H1 (cell line): ENCODE results near the gene LTN1. TPM values are rescaled to one million over a fixed set of nuclear protein-coding genes. Genes with fewer than 3 reads are reported as not detected.

Experiments used
- ATF2 ChIP-seq: IDR thresholded peaks from 2 replicates; pipeline ENCODE4 v1.6.1; 2012; ENCODE audit warnings: low read length, inconsistent platforms
- KDM5A ChIP-seq: fragments of 200-600 bp; IDR thresholded peaks from 2 replicates; pipeline ENCODE4 v1.7.1; 2012; ENCODE audit warnings: mild to moderate bottlenecking, low read length, inconsistent platforms, mixed read lengths
- PHF8 ChIP-seq: fragments of 200-600 bp; sonication (generic); conservative IDR thresholded peaks from 2 replicates; pipeline ENCODE4 v1.7.1; 2012; ENCODE audit warnings: low read depth, mild to moderate bottlenecking, inconsistent platforms, low read length, moderate library complexity
- RNF2 ChIP-seq: fragments of 200-900, 300-1000 bp; sonication (generic); IDR thresholded peaks from 2 replicates; pipeline ENCODE4 v1.7.1; 2016; ENCODE audit warnings: borderline replicate concordance, low read depth, mild to moderate bottlenecking, antibody characterized with exemption, low read length; ENCODE audit not compliant: poor library complexity, severe bottlenecking; ENCODE audit errors: missing control alignments
- YY1 ChIP-seq: IDR thresholded peaks from 2 replicates; pipeline ENCODE4 v1.6.1; 2011; ENCODE audit warnings: low read depth, mild to moderate bottlenecking, low read length
- polyA plus RNA-seq, 7 experiments: library from polyadenylated mRNA; depleted of rRNA in 3 of 7; stranded (reverse) in 5 of 7; unstranded in 2 of 7; fragments of >200 nt in 5 of 7; fragments of 200-250 nt in 2 of 7; gene quantifications; 1 replicate in 5 of 7; 2 replicates in 1 of 7; 4 replicates in 1 of 7; pipeline versions ENCODE4 v1.2.1 to v1.2.3, GENCODE V29; 2011 to 2013; ENCODE audit warnings: missing spikeins in 2 of 7, mixed read lengths in 2 of 7
- total RNA-seq: library from RNA; stranded (reverse); fragmentation: NEBNext Ultra II Directional; extraction: Animal tissue kit (Norgen Biotek cat#: 25700); gene quantifications from 2 replicates; pipeline ENCODE4 v1.2.1, GENCODE V29; 2021
- TF ChIP-seq, protein P1 (sequence below): fragments of 300-600 bp; sonication (generic); IDR thresholded peaks from 2 replicates; pipeline ENCODE4 v1.7.1; 2012; ENCODE audit warnings: low read length, moderate library complexity, mild to moderate bottlenecking, inconsistent platforms; ENCODE audit not compliant: insufficient replicate concordance

LTN1 gene
- total and polyA plus RNA-seq, 2 of the 8 experiments (the other 6 are each of a cell fraction or from before 2014, with no cell fraction given): 3.2 to 23.5 TPM

DNA sequence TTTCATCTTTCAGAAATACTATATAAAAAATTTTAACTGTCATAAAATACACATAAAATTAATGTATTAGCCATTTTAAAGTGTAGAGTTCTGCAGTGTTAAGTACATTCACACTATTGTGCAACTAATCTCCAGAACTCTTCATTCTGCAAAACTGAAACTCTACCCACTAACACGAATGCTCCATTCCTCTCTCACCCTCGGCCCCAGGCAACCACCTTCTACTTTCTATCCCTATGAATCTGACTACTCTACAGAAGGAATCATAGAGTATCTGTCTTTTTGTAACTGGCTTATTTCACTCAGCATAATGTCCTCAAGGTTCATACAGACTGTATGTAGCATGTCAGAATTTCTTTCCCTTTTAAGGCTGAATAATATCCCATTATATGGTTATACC, 43.4 kb downstream of the LTN1 start (continued):
- TF ChIP-seq, protein P1, sequence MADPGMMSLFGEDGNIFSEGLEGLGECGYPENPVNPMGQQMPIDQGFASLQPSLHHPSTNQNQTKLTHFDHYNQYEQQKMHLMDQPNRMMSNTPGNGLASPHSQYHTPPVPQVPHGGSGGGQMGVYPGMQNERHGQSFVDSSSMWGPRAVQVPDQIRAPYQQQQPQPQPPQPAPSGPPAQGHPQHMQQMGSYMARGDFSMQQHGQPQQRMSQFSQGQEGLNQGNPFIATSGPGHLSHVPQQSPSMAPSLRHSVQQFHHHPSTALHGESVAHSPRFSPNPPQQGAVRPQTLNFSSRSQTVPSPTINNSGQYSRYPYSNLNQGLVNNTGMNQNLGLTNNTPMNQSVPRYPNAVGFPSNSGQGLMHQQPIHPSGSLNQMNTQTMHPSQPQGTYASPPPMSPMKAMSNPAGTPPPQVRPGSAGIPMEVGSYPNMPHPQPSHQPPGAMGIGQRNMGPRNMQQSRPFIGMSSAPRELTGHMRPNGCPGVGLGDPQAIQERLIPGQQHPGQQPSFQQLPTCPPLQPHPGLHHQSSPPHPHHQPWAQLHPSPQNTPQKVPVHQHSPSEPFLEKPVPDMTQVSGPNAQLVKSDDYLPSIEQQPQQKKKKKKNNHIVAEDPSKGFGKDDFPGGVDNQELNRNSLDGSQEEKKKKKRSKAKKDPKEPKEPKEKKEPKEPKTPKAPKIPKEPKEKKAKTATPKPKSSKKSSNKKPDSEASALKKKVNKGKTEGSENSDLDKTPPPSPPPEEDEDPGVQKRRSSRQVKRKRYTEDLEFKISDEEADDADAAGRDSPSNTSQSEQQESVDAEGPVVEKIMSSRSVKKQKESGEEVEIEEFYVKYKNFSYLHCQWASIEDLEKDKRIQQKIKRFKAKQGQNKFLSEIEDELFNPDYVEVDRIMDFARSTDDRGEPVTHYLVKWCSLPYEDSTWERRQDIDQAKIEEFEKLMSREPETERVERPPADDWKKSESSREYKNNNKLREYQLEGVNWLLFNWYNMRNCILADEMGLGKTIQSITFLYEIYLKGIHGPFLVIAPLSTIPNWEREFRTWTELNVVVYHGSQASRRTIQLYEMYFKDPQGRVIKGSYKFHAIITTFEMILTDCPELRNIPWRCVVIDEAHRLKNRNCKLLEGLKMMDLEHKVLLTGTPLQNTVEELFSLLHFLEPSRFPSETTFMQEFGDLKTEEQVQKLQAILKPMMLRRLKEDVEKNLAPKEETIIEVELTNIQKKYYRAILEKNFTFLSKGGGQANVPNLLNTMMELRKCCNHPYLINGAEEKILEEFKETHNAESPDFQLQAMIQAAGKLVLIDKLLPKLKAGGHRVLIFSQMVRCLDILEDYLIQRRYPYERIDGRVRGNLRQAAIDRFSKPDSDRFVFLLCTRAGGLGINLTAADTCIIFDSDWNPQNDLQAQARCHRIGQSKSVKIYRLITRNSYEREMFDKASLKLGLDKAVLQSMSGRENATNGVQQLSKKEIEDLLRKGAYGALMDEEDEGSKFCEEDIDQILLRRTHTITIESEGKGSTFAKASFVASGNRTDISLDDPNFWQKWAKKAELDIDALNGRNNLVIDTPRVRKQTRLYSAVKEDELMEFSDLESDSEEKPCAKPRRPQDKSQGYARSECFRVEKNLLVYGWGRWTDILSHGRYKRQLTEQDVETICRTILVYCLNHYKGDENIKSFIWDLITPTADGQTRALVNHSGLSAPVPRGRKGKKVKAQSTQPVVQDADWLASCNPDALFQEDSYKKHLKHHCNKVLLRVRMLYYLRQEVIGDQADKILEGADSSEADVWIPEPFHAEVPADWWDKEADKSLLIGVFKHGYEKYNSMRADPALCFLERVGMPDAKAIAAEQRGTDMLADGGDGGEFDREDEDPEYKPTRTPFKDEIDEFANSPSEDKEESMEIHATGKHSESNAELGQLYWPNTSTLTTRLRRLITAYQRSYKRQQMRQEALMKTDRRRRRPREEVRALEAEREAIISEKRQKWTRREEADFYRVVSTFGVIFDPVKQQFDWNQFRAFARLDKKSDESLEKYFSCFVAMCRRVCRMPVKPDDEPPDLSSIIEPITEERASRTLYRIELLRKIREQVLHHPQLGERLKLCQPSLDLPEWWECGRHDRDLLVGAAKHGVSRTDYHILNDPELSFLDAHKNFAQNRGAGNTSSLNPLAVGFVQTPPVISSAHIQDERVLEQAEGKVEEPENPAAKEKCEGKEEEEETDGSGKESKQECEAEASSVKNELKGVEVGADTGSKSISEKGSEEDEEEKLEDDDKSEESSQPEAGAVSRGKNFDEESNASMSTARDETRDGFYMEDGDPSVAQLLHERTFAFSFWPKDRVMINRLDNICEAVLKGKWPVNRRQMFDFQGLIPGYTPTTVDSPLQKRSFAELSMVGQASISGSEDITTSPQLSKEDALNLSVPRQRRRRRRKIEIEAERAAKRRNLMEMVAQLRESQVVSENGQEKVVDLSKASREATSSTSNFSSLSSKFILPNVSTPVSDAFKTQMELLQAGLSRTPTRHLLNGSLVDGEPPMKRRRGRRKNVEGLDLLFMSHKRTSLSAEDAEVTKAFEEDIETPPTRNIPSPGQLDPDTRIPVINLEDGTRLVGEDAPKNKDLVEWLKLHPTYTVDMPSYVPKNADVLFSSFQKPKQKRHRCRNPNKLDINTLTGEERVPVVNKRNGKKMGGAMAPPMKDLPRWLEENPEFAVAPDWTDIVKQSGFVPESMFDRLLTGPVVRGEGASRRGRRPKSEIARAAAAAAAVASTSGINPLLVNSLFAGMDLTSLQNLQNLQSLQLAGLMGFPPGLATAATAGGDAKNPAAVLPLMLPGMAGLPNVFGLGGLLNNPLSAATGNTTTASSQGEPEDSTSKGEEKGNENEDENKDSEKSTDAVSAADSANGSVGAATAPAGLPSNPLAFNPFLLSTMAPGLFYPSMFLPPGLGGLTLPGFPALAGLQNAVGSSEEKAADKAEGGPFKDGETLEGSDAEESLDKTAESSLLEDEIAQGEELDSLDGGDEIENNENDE: no peak
- TF ChIP-seq RNF2 (no peak), YY1 (no peak), PHF8 (no peak), ATF2 (no peak), KDM5A (no peak)
